Glutamatergic neuron (in vitro differentiated cells): ENCODE results near the gene TRPM2. TPM values are rescaled to one million over a fixed set of nuclear protein-coding genes. Genes with fewer than 3 reads are reported as not detected.

Source experiments
- DNase-seq: peaks from one replicate; pipeline ENCODE4 v3.0.0; 2022
- H3K27ac Mint-ChIP-seq: one replicate; pipeline ENCODE4 v1.8.0; 2020; ENCODE audit warnings: mild to moderate bottlenecking, mixed read lengths, inconsistent platforms; ENCODE audit not compliant: unreplicated experiment
- H3K27me3 Mint-ChIP-seq: one replicate; pipeline ENCODE4 v1.8.0; 2020; ENCODE audit warnings: mild to moderate bottlenecking, moderate library complexity, mixed read lengths, inconsistent platforms; ENCODE audit not compliant: unreplicated experiment
- H3K36me3 Mint-ChIP-seq: one replicate; pipeline ENCODE4 v1.8.0; 2020; ENCODE audit warnings: mild to moderate bottlenecking, mixed read lengths, inconsistent platforms; ENCODE audit not compliant: unreplicated experiment
- H3K4me1 Mint-ChIP-seq: one replicate; pipeline ENCODE4 v1.8.0; 2020; ENCODE audit warnings: mild to moderate bottlenecking, low read depth, mixed read lengths, inconsistent platforms; ENCODE audit not compliant: unreplicated experiment
- H3K4me3 Mint-ChIP-seq: one replicate; pipeline ENCODE4 v1.8.0; 2020; ENCODE audit warnings: mild to moderate bottlenecking, mixed read lengths, inconsistent platforms; ENCODE audit not compliant: unreplicated experiment
- H3K9me3 Mint-ChIP-seq: one replicate; pipeline ENCODE4 v1.8.0; 2020; ENCODE audit warnings: mild to moderate bottlenecking, moderate library complexity, mixed read lengths, inconsistent platforms; ENCODE audit not compliant: unreplicated experiment
- total RNA-seq: library from RNA; stranded (reverse); fragmentation: NEBNext Ultra II Directional; extraction: Animal tissue kit (Norgen Biotek cat#: 25700); gene quantifications from one replicate; pipeline ENCODE4 v1.2.1, GENCODE V29; 2021; ENCODE audit not compliant: unreplicated experiment
- TF ChIP-seq, protein P1 (sequence below): fragments of 200-600 bp; sonication (generic); IDR thresholded peaks from one replicate; pipeline ENCODE4 v1.5.0; 2021; ENCODE audit not compliant: partially characterized antibody, unreplicated experiment

The TRPM2 gene
- total RNA-seq, 1 donor from 2014 or later: not detected

- TF ChIP-seq, protein P1, sequence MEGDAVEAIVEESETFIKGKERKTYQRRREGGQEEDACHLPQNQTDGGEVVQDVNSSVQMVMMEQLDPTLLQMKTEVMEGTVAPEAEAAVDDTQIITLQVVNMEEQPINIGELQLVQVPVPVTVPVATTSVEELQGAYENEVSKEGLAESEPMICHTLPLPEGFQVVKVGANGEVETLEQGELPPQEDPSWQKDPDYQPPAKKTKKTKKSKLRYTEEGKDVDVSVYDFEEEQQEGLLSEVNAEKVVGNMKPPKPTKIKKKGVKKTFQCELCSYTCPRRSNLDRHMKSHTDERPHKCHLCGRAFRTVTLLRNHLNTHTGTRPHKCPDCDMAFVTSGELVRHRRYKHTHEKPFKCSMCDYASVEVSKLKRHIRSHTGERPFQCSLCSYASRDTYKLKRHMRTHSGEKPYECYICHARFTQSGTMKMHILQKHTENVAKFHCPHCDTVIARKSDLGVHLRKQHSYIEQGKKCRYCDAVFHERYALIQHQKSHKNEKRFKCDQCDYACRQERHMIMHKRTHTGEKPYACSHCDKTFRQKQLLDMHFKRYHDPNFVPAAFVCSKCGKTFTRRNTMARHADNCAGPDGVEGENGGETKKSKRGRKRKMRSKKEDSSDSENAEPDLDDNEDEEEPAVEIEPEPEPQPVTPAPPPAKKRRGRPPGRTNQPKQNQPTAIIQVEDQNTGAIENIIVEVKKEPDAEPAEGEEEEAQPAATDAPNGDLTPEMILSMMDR: no peak
- Mint-ChIP-seq H3K27me3 (peaks cover 3% of the 10 kb centered on the region), H3K36me3 (peaks cover 1% of the 10 kb centered on the region), H3K9me3 (peaks cover 2% of the 10 kb centered on the region), H3K27ac (no peak overlapping the region), H3K4me1 (peaks cover 4% of the 10 kb centered on the region), H3K4me3 (no peak overlapping the region)
- DNase-seq: no peak
Measured at GRCh38 chr21:44424608-44425306, 71.3 kb downstream of the TRPM2 start.

- TF ChIP-seq, protein P1: no peak
- Mint-ChIP-seq H3K4me3 (no peak overlapping the region), H3K9me3 (peaks cover 2% of the 10 kb centered on the region), H3K4me1 (peaks cover 4% of the 10 kb centered on the region), H3K36me3 (no peaks in the 10 kb centered on the region), H3K27ac (no peak overlapping the region), H3K27me3 (no peaks in the 10 kb centered on the region)
- no peak for DNase-seq
Measured at GRCh38 chr21:44425307-44425894, 72.0 kb downstream of the TRPM2 start.

DNA sequence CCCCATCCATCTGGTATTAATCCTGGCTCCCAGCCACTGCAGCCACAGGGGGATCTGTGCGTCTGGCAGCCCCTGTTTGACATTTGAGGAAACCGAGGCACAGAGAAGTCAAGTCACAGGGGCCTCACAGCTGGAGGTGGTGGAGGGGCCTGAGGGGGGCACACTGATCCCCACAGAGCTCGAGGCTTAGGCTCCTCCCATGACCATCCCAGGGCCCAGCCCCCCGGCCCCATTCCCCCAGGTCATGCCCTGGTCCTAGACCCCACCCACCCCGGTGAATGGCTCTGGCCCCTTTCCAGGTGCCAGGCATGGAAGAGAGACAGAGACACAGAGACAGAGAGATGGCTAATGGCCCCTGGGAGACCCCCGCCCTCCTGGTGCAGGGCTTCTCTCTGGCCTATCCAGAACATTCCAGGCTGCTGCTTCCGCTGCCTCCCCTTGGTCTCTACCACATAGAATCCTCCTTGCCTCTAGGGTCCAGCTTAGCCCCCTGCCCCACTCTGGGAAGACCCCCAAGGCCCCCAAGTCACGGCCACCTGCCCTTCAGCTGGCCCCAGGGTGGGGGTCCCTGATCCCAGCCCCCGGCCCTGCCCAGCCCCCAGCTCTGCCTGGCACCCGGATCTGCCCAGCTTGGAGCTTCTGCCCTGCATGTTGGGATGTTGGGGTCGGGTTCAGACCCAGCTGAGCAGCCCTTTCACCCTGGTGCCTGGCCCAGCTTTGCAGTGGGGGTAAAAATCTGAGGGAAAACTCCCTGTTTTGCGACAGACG, 72.7 kb downstream of the TRPM2 start:
- Mint-ChIP-seq H3K9me3 (peaks cover 2% of the 10 kb centered on the region), H3K27me3 (no peaks in the 10 kb centered on the region), H3K27ac (no peak overlapping the region), H3K4me1 (peaks cover 4% of the 10 kb centered on the region), H3K36me3 (peaks cover 4% of the 10 kb centered on the region), H3K4me3 (no peak overlapping the region)
- TF ChIP-seq, protein P1: no peak
- no peak for DNase-seq

DNA sequence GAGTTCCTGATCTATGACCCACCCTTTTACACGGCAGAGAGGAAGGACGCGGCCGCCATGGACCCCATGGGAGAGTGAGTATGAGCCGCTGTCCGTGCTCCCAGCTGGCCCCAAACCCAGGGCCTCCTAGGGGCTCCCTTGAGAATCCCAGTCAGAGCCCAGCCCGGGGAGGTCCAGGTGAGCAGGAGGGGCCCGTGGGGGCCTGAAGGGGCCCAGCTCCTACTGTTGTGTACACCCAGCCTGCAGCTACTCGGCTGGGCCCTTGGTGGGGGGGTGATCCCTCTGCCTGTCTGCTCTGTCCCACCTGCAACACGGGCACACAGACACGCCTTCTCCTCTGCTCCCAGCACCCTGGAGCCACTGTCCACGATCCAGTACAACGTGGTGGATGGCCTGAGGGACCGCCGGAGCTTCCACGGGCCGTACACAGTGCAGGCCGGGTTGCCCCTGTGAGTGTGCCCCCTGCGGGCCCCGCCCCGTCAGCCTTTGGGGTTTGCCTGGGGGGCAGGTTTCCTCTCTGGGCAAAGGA, 73.3 kb downstream of the TRPM2 start:
- H3K9me3 Mint-ChIP-seq: peaks cover 2% of the 10 kb centered on the region

More for the DNA sequence above, 73.3 kb downstream of the TRPM2 start:
- Mint-ChIP-seq H3K4me1 (peaks cover 4% of the 10 kb centered on the region), H3K36me3 (peaks cover 4% of the 10 kb centered on the region), H3K4me3 (no peak overlapping the region), H3K27ac (no peak overlapping the region), H3K27me3 (no peaks in the 10 kb centered on the region)
- TF ChIP-seq, protein P1: no peak
- DNase-seq: no peak
